Esophagus muscularis mucosa (tissue), 4 donors: ENCODE measurements around the gene FAM193A.

Source experiments
- EP300 ChIP-seq: sonication (generic); formaldehyde crosslinking; IDR thresholded peaks from one replicate; pipeline ENCODE4 v1.6.1; 2017; ENCODE audit warnings: antibody characterized with exemption
- POLR2A ChIP-seq: fragments of 450-650 bp; IDR thresholded peaks from one replicate; pipeline ENCODE4 v1.6.1; 2017; ENCODE audit warnings: antibody characterized with exemption, moderate library complexity, mild to moderate bottlenecking, low read depth
- POLR2AphosphoS5 ChIP-seq, 2 donors: sonication (generic); formaldehyde crosslinking; IDR thresholded peaks; one replicate each; pipeline ENCODE4 v1.6.1; 2017; ENCODE audit warnings: antibody characterized with exemption in 2 of 2
- TF ChIP-seq, protein P1 (sequence below), 3 experiments: fragments of 200-600 bp in 2 of 3; fragments of 450-650 bp in 1 of 3; sonication (generic) in 2 of 3; IDR thresholded peaks; one replicate each; pipeline ENCODE4 v1.5.1; 2017 to 2019; ENCODE audit warnings: antibody characterized with exemption in 3 of 3, mild to moderate bottlenecking in 2 of 3, moderate library complexity in 1 of 3

DNA sequence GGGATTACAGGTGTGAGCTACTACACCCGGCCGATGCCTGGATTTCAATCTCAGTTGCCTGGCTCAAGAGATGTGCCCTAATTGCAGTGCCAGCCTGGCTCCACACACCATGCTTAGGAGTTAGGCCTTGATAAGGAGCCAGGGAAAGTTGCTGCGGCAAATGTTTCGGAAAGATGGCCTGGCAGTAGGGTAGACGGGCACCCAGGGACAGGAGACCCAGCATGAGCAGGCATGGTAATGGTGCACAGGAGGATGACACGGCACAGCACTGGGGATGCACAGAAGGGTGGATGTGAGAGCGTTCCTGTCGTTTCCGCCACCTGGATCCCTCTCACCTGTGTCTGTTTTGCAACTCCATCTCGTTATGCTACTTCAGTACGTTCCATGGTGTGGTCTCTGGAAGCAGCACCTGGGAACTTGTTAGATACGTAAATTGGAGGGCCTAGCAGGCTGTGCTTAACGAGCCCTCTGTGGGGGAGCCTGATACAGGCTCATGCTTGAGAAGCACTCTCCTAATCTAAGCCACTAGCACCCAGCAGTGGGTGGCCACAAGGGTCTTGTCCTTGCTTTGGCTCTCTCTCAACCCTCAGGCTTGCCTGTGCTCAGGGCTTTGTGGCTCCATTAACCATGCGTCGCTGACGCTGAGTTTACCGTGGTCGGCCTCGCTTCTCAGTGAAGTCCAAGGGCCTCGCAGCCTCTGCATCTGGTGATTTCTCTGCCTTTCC is 47.2 kb upstream of the FAM193A start:
- TF ChIP-seq, protein P1, sequence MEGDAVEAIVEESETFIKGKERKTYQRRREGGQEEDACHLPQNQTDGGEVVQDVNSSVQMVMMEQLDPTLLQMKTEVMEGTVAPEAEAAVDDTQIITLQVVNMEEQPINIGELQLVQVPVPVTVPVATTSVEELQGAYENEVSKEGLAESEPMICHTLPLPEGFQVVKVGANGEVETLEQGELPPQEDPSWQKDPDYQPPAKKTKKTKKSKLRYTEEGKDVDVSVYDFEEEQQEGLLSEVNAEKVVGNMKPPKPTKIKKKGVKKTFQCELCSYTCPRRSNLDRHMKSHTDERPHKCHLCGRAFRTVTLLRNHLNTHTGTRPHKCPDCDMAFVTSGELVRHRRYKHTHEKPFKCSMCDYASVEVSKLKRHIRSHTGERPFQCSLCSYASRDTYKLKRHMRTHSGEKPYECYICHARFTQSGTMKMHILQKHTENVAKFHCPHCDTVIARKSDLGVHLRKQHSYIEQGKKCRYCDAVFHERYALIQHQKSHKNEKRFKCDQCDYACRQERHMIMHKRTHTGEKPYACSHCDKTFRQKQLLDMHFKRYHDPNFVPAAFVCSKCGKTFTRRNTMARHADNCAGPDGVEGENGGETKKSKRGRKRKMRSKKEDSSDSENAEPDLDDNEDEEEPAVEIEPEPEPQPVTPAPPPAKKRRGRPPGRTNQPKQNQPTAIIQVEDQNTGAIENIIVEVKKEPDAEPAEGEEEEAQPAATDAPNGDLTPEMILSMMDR (IDR thresholded peaks at IDR 0.05) = no peak
- TF ChIP-seq POLR2A (no peak), POLR2AphosphoS5 (IDR thresholded peaks at IDR 0.05) (no peak), EP300 (no peak)
